ENCODE measurements around the gene SCGB1C1. TPM values are rescaled to one million over a fixed set of nuclear protein-coding genes. Genes with fewer than 3 reads are reported as not detected.

The SCGB1C1 gene
- total and polyA plus RNA-seq, 10 of the 15 experiments (the other 5 are each of a cell fraction or from before 2014, with no cell fraction given) = not detected

- no peak overlapping the region for H3K27ac ChIP-seq (ENCODE audit: control insufficient read depth, insufficient read depth)
- in situ Hi-C loops (cut with MboI) (no loop called here), intact Hi-C loops (cut with micrococcal nuclease; ENCODE audit: unreplicated experiment) (no loop called here)
- H3K27me3 ChIP-seq (replicated peaks in 1 of 2; ENCODE audit: control insufficient read depth in 2 of 2, insufficient read depth in 2 of 2, low read length in 1 of 2) = no peaks in the 10 kb centered on the region
- POLR2A ChIA-PET = no interaction called here
- WGBS (ENCODE audit: insufficient coverage, insufficient replicate concordance, low lambda C conversion rate, missing lambda C conversion rate) = 78% methylated on average over 9 of the region's 9 CpGs
- peaks cover 27% of the 10 kb centered on the region for H3K4me1 ChIP-seq (ENCODE audit: control insufficient read depth, insufficient read depth, low read length)
- peak overlapping the region; percentile 90 for H3K4me2 ChIP-seq (ENCODE audit: control insufficient read depth, insufficient read depth)
- peaks cover 50% of the 10 kb centered on the region for H3K79me2 ChIP-seq (ENCODE audit: control insufficient read depth, insufficient read depth, low read length)
- H3K36me3 ChIP-seq (ENCODE audit: control insufficient read depth in 2 of 2, insufficient read depth in 2 of 2, low read length in 1 of 2) = peaks cover 26 to 44% of the 10 kb centered on the region in 2 experiments
- TF ChIP-seq ZNF207 (IDR thresholded peaks at IDR 0.05; ENCODE audit: borderline replicate concordance) = no peak
- TF ChIP-seq EZH2 (IDR thresholded peaks at IDR 0.05; ENCODE audit: borderline replicate concordance, control insufficient read depth, low read depth, low read length) = no peak
- no peak for TF ChIP-seq ASH2L (IDR thresholded peaks at IDR 0.05; ENCODE audit: borderline replicate concordance, low read depth)
- no peak for TF ChIP-seq SRF (IDR thresholded peaks at IDR 0.05; ENCODE audit: low read depth in 2 of 2, low read length in 2 of 2)
- no peak for TF ChIP-seq NR2C1 (IDR thresholded peaks at IDR 0.05)
- no peak for TF ChIP-seq MLLT1 (IDR thresholded peaks at IDR 0.05)
- no peak for TF ChIP-seq SMAD1 (IDR thresholded peaks at IDR 0.05; ENCODE audit: low read depth, partially characterized antibody)
- TF ChIP-seq POLR2AphosphoS5 (IDR thresholded peaks at IDR 0.05; ENCODE audit: low read length) = no peak
- BruUV-seq (replicated peaks) = no TSS peak
- DNase-seq (ENCODE audit: low read depth, low spot score) (no peak), FAIRE-seq (no peak), ATAC-seq (no peak)
- H3K4me3 ChIP-seq = peak overlapping the region; percentile 76; the same call in 1 of the 2 replicates
- RAD21 ChIA-PET (ENCODE audit: unreplicated experiment) = no interaction called here
- H3K9ac ChIP-seq (ENCODE audit: control insufficient read depth, insufficient read depth, low read length) = peak overlapping the region; percentile 98
- H2AFZ ChIP-seq (ENCODE audit: control insufficient read depth, low read depth, low read length) = no peak overlapping the region
- CTCF ChIA-PET = interaction anchor here (0.8 to 2.5 kb wide), 2 partner anchors 18 to 40 kb away, joined by 3 to 8 read pairs; no protein-coding TSS in a partner anchor
- peaks cover 5% of the 10 kb centered on the region; the same call in 1 of the 2 replicates for H4K20me1 ChIP-seq (ENCODE audit: control insufficient read depth, insufficient read depth)
- H3K9me3 ChIP-seq (replicated peaks; ENCODE audit: control insufficient read depth, insufficient read depth, low read length) = no peaks in the 10 kb centered on the region
- SMC1A ChIA-PET (ENCODE audit: uncharacterized antibody, unreplicated experiment) = no interaction called here
These were observed 17.4 kb downstream of the SCGB1C1 start for GRCh38 chr11:210122-210802.
